GM12878 (cell line): ENCODE data around the gene CDC42BPB.

Source experiments
- MTA3 ChIP-seq: IDR thresholded peaks from 2 replicates; pipeline ENCODE4 v1.6.1; 2012; ENCODE audit warnings: low read length, inconsistent platforms, borderline replicate concordance
- MYC ChIP-seq: IDR thresholded peaks from 2 replicates; pipeline ENCODE4 v1.6.1; 2011; ENCODE audit warnings: mild to moderate bottlenecking, low read length, moderate library complexity, inconsistent platforms; ENCODE audit not compliant: insufficient read depth, insufficient replicate concordance, insufficient read length, severe bottlenecking
- YY1 ChIP-seq: IDR thresholded peaks from 2 replicates; pipeline ENCODE4 v1.6.1; 2011; ENCODE audit warnings: low read depth, mild to moderate bottlenecking, low read length
- ZBTB33 ChIP-seq: fragments of 450-650 bp; IDR thresholded peaks from 2 replicates; pipeline ENCODE4 v1.6.1; 2017; ENCODE audit warnings: mild to moderate bottlenecking

- TF ChIP-seq YY1 (no peak), MTA3 (no peak), ZBTB33 (no peak), MYC (no peak)
Observed at GRCh38 chr14:102965282-102965681, 92.1 kb downstream of the CDC42BPB start.
